Astrocyte of the spinal cord (primary cell): ENCODE data around the gene BAIAP2.

Experiments
- DNase-seq: peaks from one replicate; pipeline ENCODE4 v3.0.0; 2011; ENCODE audit warnings: low read depth, low spot score
- H3K4me3 ChIP-seq: 2 replicates; pipeline ENCODE4 v1.5.1; 2011; ENCODE audit warnings: low read depth, mild to moderate bottlenecking, low read length, moderate library complexity
- in situ Hi-C: cut with HindIII; loops from 2 replicates; pipeline ENCODE4 v1.10.0; 2017; ENCODE audit warnings: low sequenced_read_pairs
- TF ChIP-seq, protein P1 (sequence below): IDR thresholded peaks from 2 replicates; pipeline ENCODE4 v1.5.1; 2012; ENCODE audit warnings: low read depth, mild to moderate bottlenecking, low read length, inconsistent platforms

BAIAP2 gene

GRCh38 chr17:81138083-81138482 lies 103.1 kb downstream of the BAIAP2 start:
- no peak for DNase-seq
- in situ Hi-C loops: no loop called here
- TF ChIP-seq, protein P1, sequence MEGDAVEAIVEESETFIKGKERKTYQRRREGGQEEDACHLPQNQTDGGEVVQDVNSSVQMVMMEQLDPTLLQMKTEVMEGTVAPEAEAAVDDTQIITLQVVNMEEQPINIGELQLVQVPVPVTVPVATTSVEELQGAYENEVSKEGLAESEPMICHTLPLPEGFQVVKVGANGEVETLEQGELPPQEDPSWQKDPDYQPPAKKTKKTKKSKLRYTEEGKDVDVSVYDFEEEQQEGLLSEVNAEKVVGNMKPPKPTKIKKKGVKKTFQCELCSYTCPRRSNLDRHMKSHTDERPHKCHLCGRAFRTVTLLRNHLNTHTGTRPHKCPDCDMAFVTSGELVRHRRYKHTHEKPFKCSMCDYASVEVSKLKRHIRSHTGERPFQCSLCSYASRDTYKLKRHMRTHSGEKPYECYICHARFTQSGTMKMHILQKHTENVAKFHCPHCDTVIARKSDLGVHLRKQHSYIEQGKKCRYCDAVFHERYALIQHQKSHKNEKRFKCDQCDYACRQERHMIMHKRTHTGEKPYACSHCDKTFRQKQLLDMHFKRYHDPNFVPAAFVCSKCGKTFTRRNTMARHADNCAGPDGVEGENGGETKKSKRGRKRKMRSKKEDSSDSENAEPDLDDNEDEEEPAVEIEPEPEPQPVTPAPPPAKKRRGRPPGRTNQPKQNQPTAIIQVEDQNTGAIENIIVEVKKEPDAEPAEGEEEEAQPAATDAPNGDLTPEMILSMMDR: no peak

DNA sequence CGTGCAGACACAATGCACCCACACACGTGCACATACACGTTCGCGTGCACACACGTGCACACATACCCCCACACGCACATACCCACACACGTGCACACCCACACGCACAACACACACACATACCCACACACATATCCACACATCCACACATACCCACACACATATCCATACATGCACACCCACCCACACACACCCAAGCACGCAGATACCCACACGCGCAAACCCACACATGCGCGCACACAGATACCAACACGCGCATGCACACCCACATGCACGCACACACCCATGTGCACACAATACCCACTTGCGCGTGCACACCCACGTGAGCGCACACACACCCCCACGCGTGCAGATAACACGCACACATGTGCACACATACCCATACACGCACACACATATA lies 103.5 kb downstream of the BAIAP2 start:
- in situ Hi-C loops: no loop called here
- TF ChIP-seq, protein P1: no peak
- no peak for DNase-seq
- H3K4me3 ChIP-seq: no peak overlapping the region

More at GRCh38 chr17:81138083-81138482, 103.1 kb downstream of the BAIAP2 start:
- no peak overlapping the region for H3K4me3 ChIP-seq

DNA sequence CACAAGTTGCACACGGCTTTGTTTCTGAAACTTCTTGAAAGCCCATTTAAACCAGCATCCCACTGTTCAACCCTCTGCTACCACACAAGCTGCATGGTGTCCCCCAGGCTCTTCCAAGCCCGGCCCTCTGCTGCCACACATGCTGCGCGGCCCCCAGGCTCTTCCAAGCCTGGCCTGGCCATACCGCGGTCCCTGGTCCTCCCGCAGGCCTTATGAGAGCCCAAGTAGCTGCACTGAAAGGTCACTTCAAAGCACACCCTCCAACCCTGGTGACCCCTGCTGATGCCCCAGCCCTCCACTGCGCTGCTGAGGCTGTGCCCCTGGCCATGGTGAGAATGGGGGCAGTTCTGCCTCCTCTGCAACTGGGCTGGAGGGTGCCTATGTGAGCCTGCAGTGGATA lies 104.5 kb downstream of the BAIAP2 start:
- in situ Hi-C loops: no loop called here
- TF ChIP-seq, protein P1: no peak
- no peak overlapping the region for H3K4me3 ChIP-seq
- no peak for DNase-seq

- in situ Hi-C loops: no loop called here
- H3K4me3 ChIP-seq: no peak overlapping the region
- TF ChIP-seq, protein P1: no peak
- no peak for DNase-seq
These were observed 105.1 kb downstream of the BAIAP2 start for GRCh38 chr17:81140018-81140417.

GRCh38 chr17:81140695-81141094 lies 105.7 kb downstream of the BAIAP2 start:
- in situ Hi-C loops: no loop called here

GRCh38 chr17:81142301-81143199 lies 107.6 kb downstream of the BAIAP2 start:
- TF ChIP-seq, protein P1: peak; percentile 72
- peak; percentile 72 for DNase-seq
- no peak overlapping the region for H3K4me3 ChIP-seq
- in situ Hi-C loops: no loop called here

More at GRCh38 chr17:81140695-81141094, 105.7 kb downstream of the BAIAP2 start:
- H3K4me3 ChIP-seq: no peak overlapping the region
- TF ChIP-seq, protein P1: no peak
- DNase-seq: no peak
